Measurements from ENCODE around the gene MDP1. TPM values are rescaled to one million over a fixed set of nuclear protein-coding genes. Genes with fewer than 3 reads are reported as not detected.
A peak's percentile ranks its signal among the peaks of the same experiment; 100 is the strongest.

The MDP1 gene
- 10 to 100 TPM; 14.2 to 15.8 TPM for total RNA-seq

GRCh38 chr14:24215495-24216344, at the start of gene MDP1:
TSS of gene MDP1 (minus strand) at chr14:24216066. CDS start at chr14:24215955, 111 bp downstream.
- peaks cover 41% of the 10 kb centered on the region for H3K4me1 Mint-ChIP-seq (ENCODE audit: low read depth)
- ChIA-PET POLR2A (interaction anchor here (0.6 to 2.6 kb wide), 16 partner anchors 8 to 110 kb away, joined by 3 to 20 read pairs (median 4); partner anchors contain the start of genes CIDEB, DHRS1, GMPR2 and IPO4), CTCF (interaction anchor here (0.7 to 4.6 kb wide), 27 partner anchors 8 to 220 kb away, joined by 3 to 39 read pairs (median 4); partner anchors contain the start of genes CIDEB, DCAF11, DHRS1 and IRF9)
- intact Hi-C loops (cut with micrococcal nuclease) = loop anchor here (1.0 kb wide), 1 partner anchor 82 kb away; no protein-coding TSS in a partner anchor
- H3K9me3 Mint-ChIP-seq = no peaks in the 10 kb centered on the region
- H3K4me3 Mint-ChIP-seq = peak within 1 kb of the TSS; percentile 84
- peaks cover 21% of the 10 kb centered on the region for H3K36me3 Mint-ChIP-seq
- DNase-seq = peak; percentile 92
- peak within 1 kb of the TSS; percentile 94 for H3K27ac Mint-ChIP-seq
- no peaks in the 10 kb centered on the region for H3K27me3 Mint-ChIP-seq

GRCh38 chr14:24264298-24264697, 48.4 kb upstream of the MDP1 start:
- ChIA-PET POLR2A (interaction anchor here (0.9 to 1.0 kb wide), 2 partner anchors 16 to 22 kb away, joined by 3 read pairs; partner anchors contain the start of gene TINF2), CTCF (interaction anchor here (1.1 to 2.0 kb wide), 2 partner anchors 15 to 69 kb away, joined by 5 to 6 read pairs; no protein-coding TSS in a partner anchor)
- peaks cover 10% of the 10 kb centered on the region for H3K36me3 Mint-ChIP-seq
- no peak overlapping the region for H3K4me3 Mint-ChIP-seq
- no peak overlapping the region for H3K27ac Mint-ChIP-seq
- H3K27me3 Mint-ChIP-seq = no peaks in the 10 kb centered on the region
- intact Hi-C loops (cut with micrococcal nuclease) = no loop called here
- no peaks in the 10 kb centered on the region for H3K9me3 Mint-ChIP-seq
- no peaks in the 10 kb centered on the region for H3K4me1 Mint-ChIP-seq (ENCODE audit: low read depth)
- DNase-seq = no peak

GRCh38 chr14:24263848-24264247, 48.0 kb upstream of the MDP1 start:
- Mint-ChIP-seq H3K9me3 (no peaks in the 10 kb centered on the region), H3K36me3 (peaks cover 10% of the 10 kb centered on the region), H3K4me3 (no peak overlapping the region), H3K27ac (no peak overlapping the region), H3K27me3 (no peaks in the 10 kb centered on the region), H3K4me1 (ENCODE audit: low read depth) (no peaks in the 10 kb centered on the region)
- DNase-seq = no peak
- intact Hi-C loops (cut with micrococcal nuclease) = no loop called here
- ChIA-PET POLR2A (interaction anchor here (0.9 to 1.0 kb wide), 2 partner anchors 16 to 22 kb away, joined by 3 read pairs; partner anchors contain the start of gene TINF2), CTCF (interaction anchor here (1.1 to 2.0 kb wide), 2 partner anchors 16 to 69 kb away, joined by 5 to 6 read pairs; no protein-coding TSS in a partner anchor)

- DNase-seq = no peak
- H3K9me3 Mint-ChIP-seq = no peaks in the 10 kb centered on the region
- H3K4me1 Mint-ChIP-seq (ENCODE audit: low read depth) = no peaks in the 10 kb centered on the region
- H3K4me3 Mint-ChIP-seq = no peak within 1 kb of the TSS
- CTCF ChIA-PET = interaction anchor here (0.6 to 2.0 kb wide), 3 partner anchors 17 to 70 kb away, joined by 4 to 6 read pairs (median 5); no protein-coding TSS in a partner anchor
- H3K36me3 Mint-ChIP-seq = peaks cover 10% of the 10 kb centered on the region
- no peaks in the 10 kb centered on the region for H3K27me3 Mint-ChIP-seq
- intact Hi-C loops (cut with micrococcal nuclease) = no loop called here
- POLR2A ChIA-PET = interaction anchor here (1.0 kb wide), 1 partner anchor 21 kb away, joined by 3 read pairs; the partner anchor contains the start of gene TINF2
- H3K27ac Mint-ChIP-seq = no peak within 1 kb of the TSS
These were observed 47.2 kb upstream of the MDP1 start, which contains the start of gene TGM1 for GRCh38 chr14:24262821-24263733. TSS of gene TGM1 (minus strand) at chr14:24263177. CDS start at chr14:24262352, 825 bp downstream.

- no peak for DNase-seq
- intact Hi-C loops (cut with micrococcal nuclease) = no loop called here
- Mint-ChIP-seq H3K36me3 (peaks cover 6% of the 10 kb centered on the region), H3K4me3 (no peak overlapping the region), H3K4me1 (ENCODE audit: low read depth) (no peaks in the 10 kb centered on the region), H3K27ac (no peak overlapping the region), H3K9me3 (no peaks in the 10 kb centered on the region), H3K27me3 (no peaks in the 10 kb centered on the region)
- ChIA-PET CTCF (no interaction called here), POLR2A (no interaction called here)
These were observed 46.1 kb upstream of the MDP1 start for GRCh38 chr14:24261969-24262327.

- ChIA-PET CTCF (interaction anchor here (1.0 kb wide), 1 partner anchor 35 kb away, joined by 3 read pairs; no protein-coding TSS in a partner anchor), POLR2A (no interaction called here)
- intact Hi-C loops (cut with micrococcal nuclease) = no loop called here
- Mint-ChIP-seq H3K4me1 (ENCODE audit: low read depth) (no peaks in the 10 kb centered on the region), H3K27me3 (no peaks in the 10 kb centered on the region), H3K4me3 (no peak overlapping the region), H3K27ac (no peak overlapping the region), H3K36me3 (peaks cover 1% of the 10 kb centered on the region), H3K9me3 (no peaks in the 10 kb centered on the region)
- no peak for DNase-seq
These were observed 45.5 kb upstream of the MDP1 start for GRCh38 chr14:24261256-24261968.

GRCh38 chr14:24260780-24261157, 44.9 kb upstream of the MDP1 start:
- Mint-ChIP-seq H3K4me3 (no peak overlapping the region), H3K9me3 (no peaks in the 10 kb centered on the region), H3K4me1 (ENCODE audit: low read depth) (no peaks in the 10 kb centered on the region), H3K36me3 (peaks cover 1% of the 10 kb centered on the region), H3K27me3 (no peaks in the 10 kb centered on the region), H3K27ac (no peak overlapping the region)
- ChIA-PET CTCF (interaction anchor here (1.0 kb wide), 1 partner anchor 36 kb away, joined by 3 read pairs; no protein-coding TSS in a partner anchor), POLR2A (no interaction called here)
- no peak for DNase-seq
- intact Hi-C loops (cut with micrococcal nuclease) = no loop called here

GRCh38 chr14:24260026-24260779, 44.3 kb upstream of the MDP1 start:
- H3K4me3 Mint-ChIP-seq = no peak overlapping the region
- ChIA-PET POLR2A (no interaction called here), CTCF (no interaction called here)
- no peak for DNase-seq
- no peaks in the 10 kb centered on the region for H3K9me3 Mint-ChIP-seq
- intact Hi-C loops (cut with micrococcal nuclease) = no loop called here
- no peak overlapping the region for H3K27ac Mint-ChIP-seq
- H3K27me3 Mint-ChIP-seq = no peaks in the 10 kb centered on the region
- H3K4me1 Mint-ChIP-seq (ENCODE audit: low read depth) = no peaks in the 10 kb centered on the region
- H3K36me3 Mint-ChIP-seq = peaks cover 1% of the 10 kb centered on the region

GRCh38 chr14:24259282-24260025, 43.6 kb upstream of the MDP1 start:
- H3K36me3 Mint-ChIP-seq = peaks cover 1% of the 10 kb centered on the region
- H3K27me3 Mint-ChIP-seq = no peaks in the 10 kb centered on the region
- H3K27ac Mint-ChIP-seq = no peak overlapping the region
- no peaks in the 10 kb centered on the region for H3K4me1 Mint-ChIP-seq (ENCODE audit: low read depth)
- intact Hi-C loops (cut with micrococcal nuclease) = no loop called here
- no peaks in the 10 kb centered on the region for H3K9me3 Mint-ChIP-seq
- DNase-seq = no peak
- POLR2A ChIA-PET = no interaction called here
- H3K4me3 Mint-ChIP-seq = no peak overlapping the region
- CTCF ChIA-PET = no interaction called here

- H3K4me1 Mint-ChIP-seq (ENCODE audit: low read depth) = no peaks in the 10 kb centered on the region
- H3K27ac Mint-ChIP-seq = no peak overlapping the region
- no peaks in the 10 kb centered on the region for H3K9me3 Mint-ChIP-seq
- CTCF ChIA-PET = interaction anchor here (1.4 to 2.1 kb wide), 4 partner anchors 16 to 49 kb away, joined by 3 to 7 read pairs (median 4); partner anchors contain the start of genes CIDEB, MDP1 and TINF2
- POLR2A ChIA-PET = no interaction called here
- no peak for DNase-seq
- no peaks in the 10 kb centered on the region for H3K27me3 Mint-ChIP-seq
- H3K36me3 Mint-ChIP-seq = peaks cover 1% of the 10 kb centered on the region
- intact Hi-C loops (cut with micrococcal nuclease) = no loop called here
- H3K4me3 Mint-ChIP-seq = no peak overlapping the region
These were observed 42.8 kb upstream of the MDP1 start for GRCh38 chr14:24258548-24259265.

Measured in activated CD4-positive, alpha-beta memory T cell treated with anti-CD3 and anti-CD28 coated beads for 36 hours (primary cell).